Measurements from ENCODE around the gene MRPL40.

DNA sequence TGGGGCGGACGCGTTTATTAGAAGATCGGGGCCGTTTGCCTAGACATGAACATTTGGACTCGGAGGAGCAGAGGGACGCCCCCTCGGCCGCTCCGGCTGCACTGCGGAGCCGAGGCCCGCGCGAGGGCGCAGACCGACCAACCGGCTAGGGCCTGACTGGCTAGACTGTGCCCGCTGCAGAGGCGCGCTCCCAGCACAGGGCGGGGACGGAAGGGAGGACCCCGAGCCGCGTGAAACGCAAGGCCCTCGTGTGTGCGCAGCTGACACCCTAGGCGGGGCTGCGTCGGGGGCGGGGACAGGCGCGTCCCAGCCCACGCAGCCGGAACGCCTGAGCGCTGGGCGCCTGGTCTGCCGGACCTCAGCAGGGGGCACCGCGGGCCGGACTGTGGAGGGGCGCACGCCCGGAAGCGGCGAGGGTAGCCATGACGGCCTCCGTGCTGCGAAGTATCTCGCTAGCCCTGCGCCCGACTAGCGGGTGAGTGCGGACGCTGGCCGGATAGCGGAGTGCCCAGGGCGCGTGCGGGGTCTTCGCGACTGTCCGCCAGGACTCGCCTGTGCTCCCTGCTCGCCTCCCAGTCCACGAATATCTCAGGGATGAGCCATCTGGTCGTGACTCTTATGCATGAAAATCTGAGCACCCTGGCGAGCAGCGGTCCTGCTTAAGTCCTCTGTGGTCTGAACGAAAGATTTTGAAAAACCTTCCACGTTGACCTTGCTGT lies at the start of gene MRPL40:
- TF ChIP-seq ZNF335 (tag by site-specific recombination; conservative IDR thresholded peaks at IDR 0.05) (peak; percentile 93), HOXD13 (CRISPR knock-in tag; IDR thresholded peaks at IDR 0.05; ENCODE audit: borderline replicate concordance) (no peak), BCL11A (tag by site-specific recombination; IDR thresholded peaks at IDR 0.05; ENCODE audit: low read depth) (peak; percentile 84), OSR2 (tag by site-specific recombination; IDR thresholded peaks at IDR 0.05) (peak; percentile 21), ZNF571 (tag by site-specific recombination; IDR thresholded peaks at IDR 0.05) (no peak), YY1 (tag by site-specific recombination; IDR thresholded peaks at IDR 0.05) (peak; percentile 95), ZNF596 (tag by site-specific recombination; IDR thresholded peaks at IDR 0.05) (peak; percentile 62; the same call in 1 of the 2 replicates), REPIN1 (tag by site-specific recombination; IDR thresholded peaks at IDR 0.05; ENCODE audit: low read depth) (peak; percentile 91; the same call in 1 of the 2 replicates)
- TF ChIP-seq, protein P1, sequence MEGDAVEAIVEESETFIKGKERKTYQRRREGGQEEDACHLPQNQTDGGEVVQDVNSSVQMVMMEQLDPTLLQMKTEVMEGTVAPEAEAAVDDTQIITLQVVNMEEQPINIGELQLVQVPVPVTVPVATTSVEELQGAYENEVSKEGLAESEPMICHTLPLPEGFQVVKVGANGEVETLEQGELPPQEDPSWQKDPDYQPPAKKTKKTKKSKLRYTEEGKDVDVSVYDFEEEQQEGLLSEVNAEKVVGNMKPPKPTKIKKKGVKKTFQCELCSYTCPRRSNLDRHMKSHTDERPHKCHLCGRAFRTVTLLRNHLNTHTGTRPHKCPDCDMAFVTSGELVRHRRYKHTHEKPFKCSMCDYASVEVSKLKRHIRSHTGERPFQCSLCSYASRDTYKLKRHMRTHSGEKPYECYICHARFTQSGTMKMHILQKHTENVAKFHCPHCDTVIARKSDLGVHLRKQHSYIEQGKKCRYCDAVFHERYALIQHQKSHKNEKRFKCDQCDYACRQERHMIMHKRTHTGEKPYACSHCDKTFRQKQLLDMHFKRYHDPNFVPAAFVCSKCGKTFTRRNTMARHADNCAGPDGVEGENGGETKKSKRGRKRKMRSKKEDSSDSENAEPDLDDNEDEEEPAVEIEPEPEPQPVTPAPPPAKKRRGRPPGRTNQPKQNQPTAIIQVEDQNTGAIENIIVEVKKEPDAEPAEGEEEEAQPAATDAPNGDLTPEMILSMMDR (tag by site-specific recombination; IDR thresholded peaks at IDR 0.05) = no peak; the same call in 1 of the 2 replicates
- TF ChIP-seq, protein P2, sequence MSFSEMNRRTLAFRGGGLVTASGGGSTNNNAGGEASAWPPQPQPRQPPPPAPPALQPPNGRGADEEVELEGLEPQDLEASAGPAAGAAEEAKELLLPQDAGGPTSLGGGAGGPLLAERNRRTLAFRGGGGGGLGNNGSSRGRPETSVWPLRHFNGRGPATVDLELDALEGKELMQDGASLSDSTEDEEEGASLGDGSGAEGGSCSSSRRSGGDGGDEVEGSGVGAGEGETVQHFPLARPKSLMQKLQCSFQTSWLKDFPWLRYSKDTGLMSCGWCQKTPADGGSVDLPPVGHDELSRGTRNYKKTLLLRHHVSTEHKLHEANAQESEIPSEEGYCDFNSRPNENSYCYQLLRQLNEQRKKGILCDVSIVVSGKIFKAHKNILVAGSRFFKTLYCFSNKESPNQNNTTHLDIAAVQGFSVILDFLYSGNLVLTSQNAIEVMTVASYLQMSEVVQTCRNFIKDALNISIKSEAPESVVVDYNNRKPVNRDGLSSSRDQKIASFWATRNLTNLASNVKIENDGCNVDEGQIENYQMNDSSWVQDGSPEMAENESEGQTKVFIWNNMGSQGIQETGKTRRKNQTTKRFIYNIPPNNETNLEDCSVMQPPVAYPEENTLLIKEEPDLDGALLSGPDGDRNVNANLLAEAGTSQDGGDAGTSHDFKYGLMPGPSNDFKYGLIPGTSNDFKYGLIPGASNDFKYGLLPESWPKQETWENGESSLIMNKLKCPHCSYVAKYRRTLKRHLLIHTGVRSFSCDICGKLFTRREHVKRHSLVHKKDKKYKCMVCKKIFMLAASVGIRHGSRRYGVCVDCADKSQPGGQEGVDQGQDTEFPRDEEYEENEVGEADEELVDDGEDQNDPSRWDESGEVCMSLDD (tag by site-specific recombination; IDR thresholded peaks at IDR 0.05) = peak; percentile 61; the same call in 1 of the 2 replicates
- TF ChIP-seq, protein P3, sequence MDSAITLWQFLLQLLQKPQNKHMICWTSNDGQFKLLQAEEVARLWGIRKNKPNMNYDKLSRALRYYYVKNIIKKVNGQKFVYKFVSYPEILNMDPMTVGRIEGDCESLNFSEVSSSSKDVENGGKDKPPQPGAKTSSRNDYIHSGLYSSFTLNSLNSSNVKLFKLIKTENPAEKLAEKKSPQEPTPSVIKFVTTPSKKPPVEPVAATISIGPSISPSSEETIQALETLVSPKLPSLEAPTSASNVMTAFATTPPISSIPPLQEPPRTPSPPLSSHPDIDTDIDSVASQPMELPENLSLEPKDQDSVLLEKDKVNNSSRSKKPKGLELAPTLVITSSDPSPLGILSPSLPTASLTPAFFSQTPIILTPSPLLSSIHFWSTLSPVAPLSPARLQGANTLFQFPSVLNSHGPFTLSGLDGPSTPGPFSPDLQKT (IDR thresholded peaks at IDR 0.05; ENCODE audit: borderline replicate concordance, low read depth, low read length) = no peak; the same call in 1 of the 2 replicates
